H54 (cell line): ENCODE results near the gene NAALADL2.
"Not testable (repeated sequence)": the region's sequence is repeated elsewhere in the genome, so short reads cannot be mapped to it uniquely, and the experiment has no call there.

Experiments used
- DNase-seq: peaks from one replicate; pipeline ENCODE4 v3.0.0; 2011; ENCODE audit warnings: low spot score, mixed read lengths; ENCODE audit not compliant: insufficient read length
- FAIRE-seq: peaks from 3 replicates; lab custom pipeline; 2011; peaks lifted over from hg19 to GRCh38; lab: Jason Lieb, UNC
- POLR2A ChIP-seq: IDR thresholded peaks from 2 replicates; pipeline ENCODE4 v1.6.1; 2011; ENCODE audit warnings: low read depth, mild to moderate bottlenecking, low read length

Gene NAALADL2

GRCh38 chr3:175399156-175399840 is 540.2 kb downstream of the NAALADL2 start:
- no peak for DNase-seq
- no peak for TF ChIP-seq POLR2A
- FAIRE-seq, result no peak

- FAIRE-seq (no peak), DNase-seq (no peak)
- no peak for TF ChIP-seq POLR2A
Observed at GRCh38 chr3:175404027-175404426, 544.9 kb downstream of the NAALADL2 start.

- DNase-seq (no peak), FAIRE-seq (no peak)
- no peak for TF ChIP-seq POLR2A
Observed at GRCh38 chr3:175404621-175405020, 545.5 kb downstream of the NAALADL2 start.

- DNase-seq, result no peak
- no peak for FAIRE-seq
Observed at GRCh38 chr3:175410251-175410650, 551.1 kb downstream of the NAALADL2 start.

GRCh38 chr3:175411405-175411804 is 552.3 kb downstream of the NAALADL2 start:
- TF ChIP-seq POLR2A, result no peak
- no peak for FAIRE-seq
- DNase-seq, result no peak

More at GRCh38 chr3:175410251-175410650, 551.1 kb downstream of the NAALADL2 start:
- TF ChIP-seq POLR2A, result no peak

- no peak for TF ChIP-seq POLR2A
- DNase-seq (no peak), FAIRE-seq (no peak)
Observed at GRCh38 chr3:175411946-175412345, 552.8 kb downstream of the NAALADL2 start.

GRCh38 chr3:175413926-175414325 is 554.8 kb downstream of the NAALADL2 start:
- FAIRE-seq (no peak), DNase-seq (no peak)
- no peak for TF ChIP-seq POLR2A

- FAIRE-seq, result peak; percentile 20
- TF ChIP-seq POLR2A, result no peak
- no peak for DNase-seq
Observed at GRCh38 chr3:175416600-175416999, 557.5 kb downstream of the NAALADL2 start.

- no peak for FAIRE-seq
- TF ChIP-seq POLR2A, result no peak
Observed at GRCh38 chr3:175417426-175417825, 558.3 kb downstream of the NAALADL2 start.

GRCh38 chr3:175421902-175422301 is 562.8 kb downstream of the NAALADL2 start:
- TF ChIP-seq POLR2A, result no peak
- DNase-seq (no peak), FAIRE-seq (no peak)

More at GRCh38 chr3:175417426-175417825, 558.3 kb downstream of the NAALADL2 start:
- no peak for DNase-seq

GRCh38 chr3:175422744-175423143 is 563.6 kb downstream of the NAALADL2 start:
- no peak for DNase-seq
- TF ChIP-seq POLR2A, result no peak
- FAIRE-seq, result no peak

- FAIRE-seq, DNase-seq: not testable (repeated sequence)
Observed at GRCh38 chr3:175423848-175424247, 564.7 kb downstream of the NAALADL2 start.

GRCh38 chr3:175426805-175427204 is 567.7 kb downstream of the NAALADL2 start:
- DNase-seq (no peak), FAIRE-seq (no peak)
- TF ChIP-seq POLR2A, result no peak

- TF ChIP-seq POLR2A, result no peak
- FAIRE-seq (no peak), DNase-seq (no peak)
Observed at GRCh38 chr3:175428466-175428865, 569.3 kb downstream of the NAALADL2 start.
